HPDE6-E6E7 (cell line): ENCODE measurements around the gene TMC8.
"Not testable (repeated sequence)": the region's sequence is repeated elsewhere in the genome, so short reads cannot be mapped to it uniquely, and the experiment has no call there.

Experiments used
- DNase-seq: peaks from one replicate; pipeline ENCODE4 v3.0.0; 2011; ENCODE audit warnings: missing footprints; ENCODE audit errors: extremely low spot score

The TMC8 gene

GRCh38 chr17:78135858-78136500, 5.4 kb downstream of the TMC8 start:
- DNase-seq: no peak

- DNase-seq: no peak
Observed at GRCh38 chr17:78137392-78138203, 7.0 kb downstream of the TMC8 start.

- DNase-seq: no peak
Observed at GRCh38 chr17:78138204-78139060, 7.9 kb downstream of the TMC8 start.

- DNase-seq: not testable (repeated sequence)
Observed at GRCh38 chr17:78139861-78140168, 9.2 kb downstream of the TMC8 start.

DNA sequence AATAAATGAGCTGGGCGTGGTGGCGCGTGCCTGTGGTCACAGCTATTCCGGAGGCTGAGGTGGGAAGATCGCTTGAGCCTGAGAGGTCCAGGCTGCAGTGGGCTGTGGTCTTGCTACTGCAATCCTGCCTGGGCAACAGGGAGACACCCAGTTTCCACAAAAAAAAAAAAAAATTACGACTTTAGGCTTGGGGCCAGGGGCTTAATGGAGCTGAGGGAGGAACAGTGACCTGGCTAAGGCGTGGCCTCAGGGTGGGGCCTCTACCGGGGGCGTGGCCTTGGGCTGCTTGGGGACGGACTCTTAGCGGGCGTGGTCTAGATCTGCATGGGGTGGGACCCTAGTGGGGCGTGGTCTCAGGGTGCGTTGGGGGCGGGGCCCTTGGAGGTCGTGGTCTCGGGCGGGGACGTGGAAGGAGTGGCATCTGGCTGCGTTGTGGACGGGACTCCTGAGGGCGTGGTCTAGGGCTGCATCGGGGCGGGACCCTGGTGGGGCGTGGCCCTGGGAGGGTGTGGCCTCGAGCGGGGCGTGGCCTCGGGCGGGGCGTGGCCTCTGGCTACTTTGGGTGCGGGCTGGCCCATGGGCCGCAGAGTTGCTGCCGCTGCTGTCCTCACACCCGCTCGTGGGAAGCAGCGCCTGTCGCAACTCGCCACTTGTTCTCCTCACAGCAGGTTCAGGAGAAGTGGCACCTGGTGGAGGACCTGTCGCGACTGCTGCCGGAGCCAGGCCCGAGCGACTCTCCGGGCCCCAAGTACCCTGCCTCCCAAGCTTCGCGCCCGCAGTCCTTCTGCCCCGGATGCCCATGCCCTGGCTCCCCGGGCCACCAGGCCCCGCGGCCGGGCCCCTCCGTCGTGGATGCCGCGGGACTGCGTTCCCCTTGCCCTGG, 9.8 kb downstream of the TMC8 start:
- DNase-seq: peak; percentile 88

- DNase-seq: no peak
Observed at GRCh38 chr17:78141437-78142118, 11.0 kb downstream of the TMC8 start.

GRCh38 chr17:78142119-78142861, 11.7 kb downstream of the TMC8 start:
- peak; percentile 93 for DNase-seq

- DNase-seq: no peak
Observed at GRCh38 chr17:78143214-78144146, 12.9 kb downstream of the TMC8 start.

GRCh38 chr17:78144147-78144719, 13.7 kb downstream of the TMC8 start:
- no peak for DNase-seq

DNA sequence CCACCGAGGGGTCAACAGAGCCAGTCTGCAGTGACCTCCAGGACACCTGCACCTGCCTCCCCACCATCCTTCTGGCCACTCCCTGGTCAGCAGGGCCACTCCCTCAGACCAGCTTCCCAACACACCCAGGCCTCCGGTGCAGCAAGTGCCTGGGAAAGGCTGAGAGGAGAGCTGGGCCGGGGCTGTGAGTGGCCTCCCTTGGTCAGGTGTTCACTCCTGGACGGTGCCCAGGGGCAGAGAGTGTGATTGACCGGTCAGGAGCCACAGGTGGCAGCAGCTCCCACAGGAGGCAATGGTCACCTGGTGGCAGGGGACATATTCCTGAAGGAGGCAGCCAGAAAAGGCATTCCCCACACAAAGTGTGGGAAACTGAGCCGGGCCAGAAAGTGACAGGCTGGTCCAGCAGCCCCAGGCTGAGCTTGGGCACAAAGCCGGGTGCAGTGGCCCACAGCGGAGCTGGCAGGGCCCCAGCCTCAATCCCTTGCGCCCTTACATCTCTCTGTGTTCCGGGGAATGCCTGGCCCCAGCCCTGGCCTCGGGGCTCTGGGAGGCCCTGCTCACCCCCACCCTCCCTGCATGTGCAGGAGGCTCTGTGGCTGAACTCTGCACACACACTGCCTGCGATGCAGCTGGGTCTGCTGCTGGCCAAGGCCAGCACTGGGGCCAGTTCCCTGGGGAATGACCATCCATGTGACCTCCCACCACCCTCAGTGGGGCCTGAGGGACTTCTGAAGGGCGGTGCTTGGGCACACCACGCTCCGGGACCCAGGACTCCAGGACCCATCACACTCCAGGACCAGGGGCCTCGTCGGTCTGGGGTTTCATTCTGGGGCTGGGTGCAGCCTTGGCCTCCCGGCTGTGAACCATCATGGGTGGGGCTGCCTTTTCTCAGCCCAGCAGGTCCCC, 14.4 kb downstream of the TMC8 start:
- no peak for DNase-seq

DNA sequence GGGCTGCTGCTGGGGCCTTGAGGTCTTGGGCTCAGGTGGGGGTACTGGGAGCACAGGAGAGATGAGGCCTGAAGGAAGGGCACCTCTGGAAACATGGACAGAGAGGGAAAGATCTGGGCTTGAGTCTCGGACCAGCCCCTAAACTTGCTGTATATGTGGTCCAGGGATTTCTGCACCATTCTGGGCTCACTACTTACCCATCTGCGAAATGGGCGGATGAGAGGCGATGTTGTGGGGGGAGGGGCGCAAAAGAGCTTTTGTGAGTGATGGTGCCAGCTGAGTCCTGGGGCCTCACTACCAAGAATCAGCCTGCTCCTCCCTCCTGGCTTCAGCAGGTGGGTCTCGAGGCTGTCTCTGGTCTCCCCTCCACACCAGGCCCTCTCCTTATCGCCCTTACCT, 15.9 kb downstream of the TMC8 start:
- DNase-seq: no peak

- no peak for DNase-seq
Observed at GRCh38 chr17:78146881-78147280, 16.3 kb downstream of the TMC8 start.

- DNase-seq: no peak
Observed at GRCh38 chr17:78147315-78147998, 16.9 kb downstream of the TMC8 start.

DNA sequence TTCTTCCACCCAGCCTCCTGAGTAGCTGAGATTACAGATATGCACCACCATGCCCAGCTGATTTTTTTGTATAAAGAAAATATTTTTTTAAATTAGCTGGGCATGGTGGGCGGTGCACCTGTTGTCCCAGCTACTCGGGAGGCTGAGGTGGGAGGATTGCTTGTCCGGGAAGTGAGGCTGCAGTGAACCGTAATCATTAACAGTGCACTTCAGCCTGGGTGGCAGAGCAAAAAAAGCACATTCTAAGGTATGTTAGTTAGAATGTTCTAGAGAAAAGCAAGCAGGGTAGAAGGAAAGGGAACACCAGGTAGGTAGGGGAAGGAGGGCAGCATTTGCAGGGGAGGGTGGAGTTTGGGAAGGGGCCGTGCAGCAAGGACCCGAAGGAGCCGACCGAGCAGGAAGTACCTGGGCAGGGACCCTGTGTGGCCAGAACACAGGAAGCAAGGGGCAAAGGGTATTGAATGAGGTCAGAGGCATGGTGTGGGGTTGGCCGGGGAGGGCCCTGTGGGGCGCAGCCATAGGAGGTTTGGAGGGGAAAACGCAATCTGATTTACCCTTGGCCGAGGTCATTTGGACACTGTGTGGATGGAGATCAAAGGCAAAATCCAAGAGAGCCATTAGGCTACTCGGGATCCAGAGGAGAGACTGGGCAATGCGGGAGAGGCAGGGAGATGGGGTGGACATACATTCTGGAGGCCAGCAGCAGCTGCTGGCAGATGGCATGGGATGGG, 17.9 kb downstream of the TMC8 start:
- no peak for DNase-seq

DNA sequence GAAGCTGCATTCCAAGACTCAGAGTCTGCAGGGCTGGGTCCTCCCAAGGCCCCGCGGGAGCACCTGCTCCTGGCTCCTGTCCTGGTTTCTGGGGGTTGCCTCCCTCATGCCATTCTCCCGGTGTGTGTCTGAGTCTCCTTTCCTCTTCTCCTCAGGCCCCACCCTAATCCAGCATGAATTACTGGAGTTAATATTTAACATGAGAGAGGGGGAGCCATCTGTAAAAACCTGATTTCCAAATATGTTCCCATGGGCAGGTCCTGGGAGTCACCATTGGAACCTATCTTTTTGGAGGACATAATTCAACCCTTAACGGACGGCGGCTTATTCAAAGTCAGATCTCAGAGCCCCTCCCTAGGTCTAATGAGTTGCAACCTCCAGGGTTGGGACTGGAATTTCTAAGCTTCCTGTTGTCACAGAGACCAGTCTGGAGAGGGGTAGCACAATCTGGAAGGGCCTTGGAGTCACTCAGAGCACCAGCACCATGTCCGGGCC, 21.0 kb downstream of the TMC8 start:
- DNase-seq: peak; percentile 70
